GM12878 (cell line): ENCODE results near the gene KRT79. TPM values are rescaled to one million over a fixed set of nuclear protein-coding genes. Genes with fewer than 3 reads are reported as not detected.

Experiments used
- ATAC-seq: fragments of 200-7000 bp; cut with Tn5 transposase; 3 replicates; pipeline ENCODE4 v1.9.1; 2020; ENCODE audit warnings: mild to moderate bottlenecking, moderate library complexity
- BruUV-seq: library from RNA; stranded (reverse); fragments of 400-500 nt; replicated peaks from 2 replicates; lab custom pipeline; 2021; lab: Mats Ljungman, UMichigan
- CTCF ChIA-PET: fragments of 300-600 bp; sonication (Branson Sonifier 250); formaldehyde crosslinking; extraction: SDS; loops from one replicate; lab custom pipeline; 2021; ENCODE audit warnings: inconsistent platforms; lab: Yijun Ruan, JAX
- POLR2A ChIA-PET: fragments of 350-600 bp; formaldehyde crosslinking; extraction: SDS; loops from one replicate; lab custom pipeline; 2021; ENCODE audit warnings: inconsistent platforms; lab: Charles Lee
- RAD21 ChIA-PET: fragments of 300-600 bp; sonication (Branson Sonifier 250); formaldehyde crosslinking; loops from one replicate; lab custom pipeline; 2023; ENCODE audit warnings: antibody characterized with exemption; ENCODE audit not compliant: unreplicated experiment; lab: Charles Lee
- SMC1A ChIA-PET: fragments of 300-600 bp; sonication (Branson Sonifier 250); formaldehyde crosslinking; loops from one replicate; lab custom pipeline; 2023; ENCODE audit not compliant: unreplicated experiment, uncharacterized antibody; lab: Charles Lee
- DNase-seq: peaks from one replicate; pipeline ENCODE4 v3.0.0-alpha.2; 2011; ENCODE audit warnings: low read depth, low spot score
- FAIRE-seq: peaks from 3 replicates; lab custom pipeline; 2011; peaks lifted over from hg19 to GRCh38; lab: Jason Lieb, UNC
- H2AFZ ChIP-seq: 2 replicates; pipeline ENCODE4 v1.6.0; 2011; ENCODE audit warnings: low read depth, low read length, control low read depth; ENCODE audit not compliant: control insufficient read depth
- H3K27ac ChIP-seq: 2 replicates; pipeline ENCODE4 v1.5.1; 2011; ENCODE audit warnings: control low read depth; ENCODE audit not compliant: control insufficient read depth, insufficient read depth
- H3K27me3 ChIP-seq, 2 experiments: replicated peaks in 1 of 2; 2 replicates each; pipeline versions ENCODE4 v1.6.0 to v1.6.1; 2011; ENCODE audit warnings: low read length in 1 of 2; ENCODE audit not compliant: control insufficient read depth in 2 of 2, insufficient read depth in 2 of 2
- H3K36me3 ChIP-seq, 2 experiments: 2 replicates each; pipeline ENCODE4 v1.5.1; 2011; ENCODE audit warnings: low read length in 1 of 2; ENCODE audit not compliant: control insufficient read depth in 2 of 2, insufficient read depth in 2 of 2
- H3K4me1 ChIP-seq: 2 replicates; pipeline ENCODE4 v1.6.1; 2011; ENCODE audit warnings: mild to moderate bottlenecking, low read length, moderate library complexity, mixed read lengths; ENCODE audit not compliant: control insufficient read depth, insufficient read depth
- H3K4me2 ChIP-seq: 2 replicates; pipeline ENCODE4 v1.6.0; 2011; ENCODE audit warnings: control low read depth; ENCODE audit not compliant: control insufficient read depth, insufficient read depth
- H3K4me3 ChIP-seq: fragments of 200-600 bp; sonication (generic); 2 replicates; pipeline ENCODE4 v1.5.1; 2016
- H3K79me2 ChIP-seq: 2 replicates; pipeline ENCODE4 v1.6.0; 2011; ENCODE audit warnings: low read length; ENCODE audit not compliant: control insufficient read depth, insufficient read depth
- H3K9ac ChIP-seq: 2 replicates; pipeline ENCODE4 v1.8.0; 2011; ENCODE audit warnings: low read length, control low read depth, mixed read lengths; ENCODE audit not compliant: control insufficient read depth, insufficient read depth
- H3K9me3 ChIP-seq: replicated peaks from 3 replicates; pipeline ENCODE4 v1.5.1; 2011; ENCODE audit warnings: mild to moderate bottlenecking, low read length; ENCODE audit not compliant: control insufficient read depth, insufficient read depth
- H4K20me1 ChIP-seq: 2 replicates; pipeline ENCODE4 v1.6.0; 2011; ENCODE audit not compliant: control insufficient read depth, insufficient read depth
- ATF7 ChIP-seq: fragments of 450-650 bp; IDR thresholded peaks from 2 replicates; pipeline ENCODE4 v1.6.1; 2016; ENCODE audit warnings: low read depth, mild to moderate bottlenecking
- BHLHE40 ChIP-seq, 2 experiments: fragments of 450-650 bp in 1 of 2; IDR thresholded peaks; 2 replicates each; pipeline ENCODE4 v1.6.1; 2011 to 2017; ENCODE audit warnings: low read depth in 2 of 2, borderline replicate concordance in 1 of 2, improper control_type of control experiment in 1 of 2, low read length in 1 of 2, mild to moderate bottlenecking in 1 of 2
- ETV6 ChIP-seq, 2 experiments: fragments of 450-650 bp in 1 of 2; IDR thresholded peaks in 1 of 2; conservative IDR thresholded peaks in 1 of 2; 2 replicates each; pipeline ENCODE4 v1.6.1; 2014; ENCODE audit warnings: antibody characterized with exemption in 1 of 2, borderline replicate concordance in 1 of 2, low read depth in 1 of 2, mild to moderate bottlenecking in 1 of 2, moderate library complexity in 1 of 2
- JUND ChIP-seq: IDR thresholded peaks from 2 replicates; pipeline ENCODE4 v1.6.1; 2012; ENCODE audit warnings: low read depth, mild to moderate bottlenecking, low read length, improper control_type of control experiment, moderate library complexity
- NFYB ChIP-seq: IDR thresholded peaks from 2 replicates; pipeline ENCODE4 v1.6.1; 2011; ENCODE audit warnings: low read depth, mild to moderate bottlenecking, low read length, improper control_type of control experiment, moderate library complexity; ENCODE audit not compliant: insufficient read depth
- NRF1 ChIP-seq: conservative IDR thresholded peaks from 2 replicates; pipeline ENCODE4 v1.6.1; 2011; ENCODE audit warnings: mild to moderate bottlenecking, low read depth, low read length, improper control_type of control experiment
- POLR2AphosphoS2 ChIP-seq: IDR thresholded peaks from 2 replicates; pipeline ENCODE4 v1.6.1; 2011; ENCODE audit warnings: low read depth, mild to moderate bottlenecking, low read length, improper control_type of control experiment, moderate library complexity
- USF1 ChIP-seq: IDR thresholded peaks from 2 replicates; pipeline ENCODE4 v1.6.1; 2011; ENCODE audit warnings: borderline replicate concordance, low read depth, mild to moderate bottlenecking, moderate library complexity, mixed read lengths, low read length; ENCODE audit not compliant: insufficient read depth; ENCODE audit errors: extremely low read length
- ZNF384 ChIP-seq: IDR thresholded peaks from 2 replicates; pipeline ENCODE4 v1.6.1; 2012; ENCODE audit warnings: low read depth, mild to moderate bottlenecking, low read length, improper control_type of control experiment, borderline replicate concordance
- WGBS: methylation state at CpG from one replicate; pipeline ENCODE4 v1.1.6; 2016; ENCODE audit warnings: low lambda C conversion rate; ENCODE audit not compliant: insufficient replicate concordance, insufficient coverage; ENCODE audit errors: missing lambda C conversion rate; 5-methylcytosine and 5-hydroxymethylcytosine counted together
- in situ Hi-C: fragments of 300-500 bp; cut with MboI; formaldehyde crosslinking; loops from 9 replicates; pipeline ENCODE4 v1.14.3; 2018; ENCODE audit warnings: mixed read lengths
- intact Hi-C: fragments of 100-400 bp; cut with micrococcal nuclease; formaldehyde crosslinking; loops from one replicate; pipeline ENCODE4 v1.14.2; 2022; ENCODE audit not compliant: unreplicated experiment
- polyA plus RNA-seq, 11 experiments: library from polyadenylated mRNA; depleted of rRNA in 4 of 11; unstranded in 6 of 11; stranded (reverse) in 5 of 11; fragments of >200 nt; fragmentation: Nextera tagmentation in 4 of 11; fragmentation: Illumina TruSeq in 1 of 11; extraction: Ambion mirVana in 4 of 11; extraction: Trizol in 1 of 11; gene quantifications; 1 replicate in 1 of 11; 2 replicates in 10 of 11; pipeline versions ENCODE4 v1.2.1 to v1.2.3, GENCODE V29; 2011 to 2016; ENCODE audit warnings: inconsistent platforms in 2 of 11, missing spikeins in 2 of 11, low read depth in 1 of 11
- total RNA-seq, 4 experiments: library from RNA; depleted of rRNA in 3 of 4; stranded (reverse); fragments of >200 nt in 3 of 4; fragmentation: Illumina TruSeq in 1 of 4; extraction: Trizol in 1 of 4; gene quantifications; 2 replicates each; pipeline versions ENCODE4 v1.2.1 to v1.2.3, GENCODE V29; 2013 to 2021
- TF ChIP-seq, protein P1 (sequence below): fragments of 450-650 bp; formaldehyde crosslinking; IDR thresholded peaks from 2 replicates; pipeline ENCODE4 v1.4.0; 2020; ENCODE audit warnings: mild to moderate bottlenecking, moderate library complexity

Gene KRT79
- total and polyA plus RNA-seq, 10 of the 15 experiments (the other 5 are each of a cell fraction or from before 2014, with no cell fraction given): 0.03 to 0.09 (median 0.07) TPM; not detected in 7

GRCh38 chr12:52870361-52871290 lies 36.5 kb upstream of the KRT79 start (continued):
- TF ChIP-seq BHLHE40 (IDR thresholded peaks at IDR 0.05; ENCODE audit: borderline replicate concordance in 1 of 2, low read depth in 2 of 2, low read length in 1 of 2): no peak
- TF ChIP-seq, protein P1, sequence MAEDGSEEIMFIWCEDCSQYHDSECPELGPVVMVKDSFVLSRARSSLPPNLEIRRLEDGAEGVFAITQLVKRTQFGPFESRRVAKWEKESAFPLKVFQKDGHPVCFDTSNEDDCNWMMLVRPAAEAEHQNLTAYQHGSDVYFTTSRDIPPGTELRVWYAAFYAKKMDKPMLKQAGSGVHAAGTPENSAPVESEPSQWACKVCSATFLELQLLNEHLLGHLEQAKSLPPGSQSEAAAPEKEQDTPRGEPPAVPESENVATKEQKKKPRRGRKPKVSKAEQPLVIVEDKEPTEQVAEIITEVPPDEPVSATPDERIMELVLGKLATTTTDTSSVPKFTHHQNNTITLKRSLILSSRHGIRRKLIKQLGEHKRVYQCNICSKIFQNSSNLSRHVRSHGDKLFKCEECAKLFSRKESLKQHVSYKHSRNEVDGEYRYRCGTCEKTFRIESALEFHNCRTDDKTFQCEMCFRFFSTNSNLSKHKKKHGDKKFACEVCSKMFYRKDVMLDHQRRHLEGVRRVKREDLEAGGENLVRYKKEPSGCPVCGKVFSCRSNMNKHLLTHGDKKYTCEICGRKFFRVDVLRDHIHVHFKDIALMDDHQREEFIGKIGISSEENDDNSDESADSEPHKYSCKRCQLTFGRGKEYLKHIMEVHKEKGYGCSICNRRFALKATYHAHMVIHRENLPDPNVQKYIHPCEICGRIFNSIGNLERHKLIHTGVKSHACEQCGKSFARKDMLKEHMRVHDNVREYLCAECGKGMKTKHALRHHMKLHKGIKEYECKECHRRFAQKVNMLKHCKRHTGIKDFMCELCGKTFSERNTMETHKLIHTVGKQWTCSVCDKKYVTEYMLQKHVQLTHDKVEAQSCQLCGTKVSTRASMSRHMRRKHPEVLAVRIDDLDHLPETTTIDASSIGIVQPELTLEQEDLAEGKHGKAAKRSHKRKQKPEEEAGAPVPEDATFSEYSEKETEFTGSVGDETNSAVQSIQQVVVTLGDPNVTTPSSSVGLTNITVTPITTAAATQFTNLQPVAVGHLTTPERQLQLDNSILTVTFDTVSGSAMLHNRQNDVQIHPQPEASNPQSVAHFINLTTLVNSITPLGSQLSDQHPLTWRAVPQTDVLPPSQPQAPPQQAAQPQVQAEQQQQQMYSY (CRISPR knock-in tag): no peak

DNA sequence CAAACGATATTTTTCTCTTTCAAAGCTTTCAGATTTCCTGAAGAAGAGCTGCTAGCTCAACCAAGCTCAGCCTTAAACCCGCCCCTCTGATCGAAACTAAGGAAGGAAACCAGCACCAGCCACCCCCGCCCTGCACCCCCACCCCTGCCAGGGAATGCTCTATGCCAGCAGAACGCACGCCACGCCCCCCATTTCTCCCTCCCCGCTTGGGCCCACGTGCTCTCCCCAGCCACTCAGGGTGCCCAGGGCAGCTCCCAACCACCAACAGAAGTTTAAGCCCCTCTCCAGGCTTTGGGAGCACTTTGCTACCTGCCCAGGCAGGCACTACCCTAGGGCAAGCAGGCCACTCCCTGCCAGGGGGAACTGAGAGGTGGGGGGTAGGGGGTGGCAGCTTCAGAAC lies 33.5 kb upstream of the KRT79 start:
- Histone ChIP-seq H3K9ac (no peak overlapping the region), H3K4me2 (no peak overlapping the region)
- POLR2A ChIA-PET: no interaction called here

More for the DNA sequence above, 33.5 kb upstream of the KRT79 start:
- no peak overlapping the region for H3K27ac ChIP-seq
- no peak overlapping the region for H3K4me3 ChIP-seq
- intact Hi-C loops: no loop called here
- H2AFZ ChIP-seq: no peak overlapping the region
- CTCF ChIA-PET: interaction anchor here (1.3 to 1.5 kb wide), 2 partner anchors 113 to 494 kb away, joined by 3 to 4 read pairs; no protein-coding TSS in a partner anchor
- H3K36me3 ChIP-seq: no peaks in the 10 kb centered on the region
- SMC1A ChIA-PET: no interaction called here
- H4K20me1 ChIP-seq: no peaks in the 10 kb centered on the region; the same call in 1 of the 2 replicates
- DNase-seq: no peak
- peak; percentile 56; the same call in 1 of the 2 replicates for TF ChIP-seq NFYB
- TF ChIP-seq NRF1: no peak
- no peak for TF ChIP-seq ETV6 (conservative IDR thresholded peaks at IDR 0.05 in 1 of 2, IDR thresholded peaks at IDR 0.05 in 1 of 2; ENCODE audit: borderline replicate concordance in 1 of 2, low read depth in 1 of 2)
- no peak for TF ChIP-seq JUND
- TF ChIP-seq POLR2AphosphoS2: no peak
- TF ChIP-seq ATF7: no peak
- peak; percentile 50 for TF ChIP-seq USF1
- no peak for TF ChIP-seq ZNF384
- RAD21 ChIA-PET: no interaction called here
- H3K4me1 ChIP-seq: peaks cover 6% of the 10 kb centered on the region
- no TSS peak for BruUV-seq
- H3K9me3 ChIP-seq: no peaks in the 10 kb centered on the region
- ATAC-seq: no peak
- no peak for FAIRE-seq
- H3K27me3 ChIP-seq: no peaks in the 10 kb centered on the region; a peak in 1 of 4 replicates
- 4% methylated on average over 5 of the region's 9 CpGs for WGBS
- in situ Hi-C loops: loop anchor here (10.0 kb wide), 1 partner anchor 283 kb away; no protein-coding TSS in a partner anchor
- no peaks in the 10 kb centered on the region for H3K79me2 ChIP-seq
